Tibial nerve (tissue), 4 donors: ENCODE measurements around the gene GHR.

Experiments
- CTCF ChIP-seq, 5 experiments: fragments of 200-600 bp in 3 of 5; fragments of 450-650 bp in 2 of 5; sonication (generic) in 3 of 5; IDR thresholded peaks; one replicate each; pipeline ENCODE4 v1.5.1; 2016 to 2019; ENCODE audit warnings: antibody characterized with exemption in 5 of 5, mild to moderate bottlenecking in 3 of 5, moderate library complexity in 2 of 5
- EP300 ChIP-seq, 2 donors: sonication (generic); formaldehyde crosslinking; IDR thresholded peaks; one replicate each; pipeline ENCODE4 v1.6.1; 2017; ENCODE audit warnings: antibody characterized with exemption in 2 of 2, mild to moderate bottlenecking in 1 of 2
- POLR2A ChIP-seq, 2 donors: fragments of 450-650 bp; IDR thresholded peaks; one replicate each; pipeline ENCODE4 v1.6.1; 2017; ENCODE audit warnings: antibody characterized with exemption in 2 of 2, mild to moderate bottlenecking in 2 of 2, moderate library complexity in 2 of 2

- no peak for TF ChIP-seq CTCF (IDR thresholded peaks at IDR 0.05)
- TF ChIP-seq POLR2A (IDR thresholded peaks at IDR 0.05) = no peak
- no peak for TF ChIP-seq EP300 (IDR thresholded peaks at IDR 0.05)
These were observed 158.6 kb downstream of the GHR start for GRCh38 chr5:42581845-42582244.
